Keratinocyte (primary cell): ENCODE measurements around the gene SPDL1.

Experiments
- CTCF ChIP-seq, 3 experiments: IDR thresholded peaks in 1 of 3; conservative IDR thresholded peaks in 1 of 3; optimal IDR thresholded peaks in 1 of 3; 2 replicates in 2 of 3; 3 replicates in 1 of 3; pipeline versions ENCODE3 to v1.5.1; 2011; ENCODE audit warnings: low read length in 3 of 3, mild to moderate bottlenecking in 3 of 3, moderate library complexity in 2 of 3, control low read depth in 1 of 3, inconsistent platforms in 1 of 3; ENCODE audit not compliant: insufficient read depth in 2 of 3; ENCODE audit errors: extremely low read depth in 1 of 3
- EZH2 ChIP-seq: IDR thresholded peaks from one replicate; pipeline ENCODE4 v1.6.1; 2012; ENCODE audit warnings: inconsistent platforms, mild to moderate bottlenecking, low read length, moderate library complexity

GRCh38 chr5:169584998-169585451, 1.5 kb downstream of the SPDL1 start:
- TF ChIP-seq CTCF (optimal IDR thresholded peaks at IDR 0.05 in 1 of 3, IDR thresholded peaks at IDR 0.05 in 1 of 3, conservative IDR thresholded peaks at IDR 0.05 in 1 of 3; ENCODE audit: extremely low read depth in 1 of 3, insufficient read depth in 2 of 3, low read length in 3 of 3): no peak
- no peak for TF ChIP-seq EZH2
